Retinal pigment epithelial cell (primary cell): ENCODE data around the gene KRT84.

ENCODE experiments used
- DNase-seq: peaks from one replicate; pipeline ENCODE4 v3.0.0-alpha.2; 2010; ENCODE audit warnings: low read depth
- H3K4me3 ChIP-seq: 2 replicates; pipeline ENCODE4 v1.5.1; 2011; ENCODE audit warnings: mild to moderate bottlenecking, low read length, control low read depth, moderate library complexity
- TF ChIP-seq, protein P1 (sequence below): conservative IDR thresholded peaks from 2 replicates; pipeline ENCODE4 v1.5.1; 2011; ENCODE audit warnings: low read depth, low read length, control low read depth, inconsistent platforms

The KRT84 gene

DNA sequence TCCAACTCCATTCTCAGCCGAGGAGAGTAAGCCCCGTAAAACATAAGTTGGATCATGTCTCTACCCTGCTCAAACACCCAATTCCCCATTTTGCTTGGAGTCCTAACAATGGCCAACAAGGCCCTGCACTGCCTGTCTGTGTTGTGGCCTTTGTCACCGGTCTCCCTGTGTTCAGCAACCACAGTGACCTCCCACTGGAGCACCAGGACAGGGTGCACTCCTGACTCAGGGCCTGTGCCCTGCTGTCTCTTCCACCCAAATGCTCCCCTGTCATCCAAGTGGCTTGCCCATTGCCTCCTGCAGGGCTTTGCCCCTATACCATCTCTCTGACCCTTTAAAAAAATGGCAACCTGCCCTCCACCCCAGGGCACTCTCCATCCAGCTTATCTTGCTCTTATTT, 13.7 kb downstream of the KRT84 start:
- TF ChIP-seq, protein P1, sequence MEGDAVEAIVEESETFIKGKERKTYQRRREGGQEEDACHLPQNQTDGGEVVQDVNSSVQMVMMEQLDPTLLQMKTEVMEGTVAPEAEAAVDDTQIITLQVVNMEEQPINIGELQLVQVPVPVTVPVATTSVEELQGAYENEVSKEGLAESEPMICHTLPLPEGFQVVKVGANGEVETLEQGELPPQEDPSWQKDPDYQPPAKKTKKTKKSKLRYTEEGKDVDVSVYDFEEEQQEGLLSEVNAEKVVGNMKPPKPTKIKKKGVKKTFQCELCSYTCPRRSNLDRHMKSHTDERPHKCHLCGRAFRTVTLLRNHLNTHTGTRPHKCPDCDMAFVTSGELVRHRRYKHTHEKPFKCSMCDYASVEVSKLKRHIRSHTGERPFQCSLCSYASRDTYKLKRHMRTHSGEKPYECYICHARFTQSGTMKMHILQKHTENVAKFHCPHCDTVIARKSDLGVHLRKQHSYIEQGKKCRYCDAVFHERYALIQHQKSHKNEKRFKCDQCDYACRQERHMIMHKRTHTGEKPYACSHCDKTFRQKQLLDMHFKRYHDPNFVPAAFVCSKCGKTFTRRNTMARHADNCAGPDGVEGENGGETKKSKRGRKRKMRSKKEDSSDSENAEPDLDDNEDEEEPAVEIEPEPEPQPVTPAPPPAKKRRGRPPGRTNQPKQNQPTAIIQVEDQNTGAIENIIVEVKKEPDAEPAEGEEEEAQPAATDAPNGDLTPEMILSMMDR = no peak
- DNase-seq = no peak
- no peak overlapping the region for H3K4me3 ChIP-seq

DNA sequence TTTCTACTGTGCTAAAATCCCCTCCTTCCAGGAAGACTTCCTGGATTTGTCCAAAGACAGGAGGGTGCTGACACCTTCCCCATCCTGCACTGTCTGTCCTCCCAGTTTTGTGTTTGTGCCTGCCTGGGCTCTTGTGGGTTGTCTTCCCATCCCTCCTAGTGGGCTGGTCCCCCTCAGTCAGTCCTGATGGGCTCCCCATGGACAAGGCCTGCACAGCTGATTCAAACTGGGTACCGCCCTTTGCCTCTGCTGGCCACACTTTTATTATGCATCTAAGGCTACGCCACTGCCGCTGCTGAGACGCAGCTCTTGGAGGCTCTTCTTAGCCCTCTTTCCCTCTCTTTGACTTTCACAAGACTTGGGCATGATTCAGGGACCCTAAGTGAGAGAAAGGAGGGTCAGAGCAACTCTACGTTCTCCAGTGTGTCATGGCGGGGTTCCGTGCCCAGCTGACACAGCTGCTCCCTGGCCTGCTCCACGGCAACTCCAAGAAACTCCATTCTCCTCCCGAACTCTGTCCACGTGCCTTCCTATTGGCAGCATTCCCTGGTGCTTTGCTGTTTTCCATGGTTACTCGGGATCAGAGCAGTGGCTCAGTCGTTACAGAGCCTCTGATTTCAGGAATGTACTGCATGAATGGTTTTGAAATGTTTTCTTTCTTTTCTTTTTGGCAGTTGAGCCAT, 14.4 kb downstream of the KRT84 start:
- no peak overlapping the region for H3K4me3 ChIP-seq
- TF ChIP-seq, protein P1 = no peak
- DNase-seq = peak; percentile 72

DNA sequence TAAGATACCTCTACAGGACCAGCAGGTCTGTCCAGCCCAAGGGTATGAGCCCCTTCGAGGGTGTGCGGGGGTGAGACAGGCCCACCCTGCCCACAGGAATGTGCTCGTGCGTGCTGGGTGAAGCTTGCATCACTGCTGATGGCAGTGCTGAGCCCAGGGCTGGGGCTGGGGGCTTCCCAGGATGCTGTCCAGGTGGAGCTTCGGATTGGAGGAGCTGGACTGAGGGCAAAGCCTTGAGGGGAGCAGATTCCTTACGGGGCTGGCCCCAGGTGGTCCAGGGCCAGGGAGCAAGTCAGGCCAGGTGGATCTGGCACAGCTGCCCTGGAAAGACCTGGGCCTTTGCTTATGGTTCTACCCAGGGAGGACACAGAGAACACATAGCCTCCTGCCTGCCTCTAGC, 15.6 kb downstream of the KRT84 start:
- no peak for DNase-seq
- TF ChIP-seq, protein P1 = no peak
- no peak overlapping the region for H3K4me3 ChIP-seq

DNA sequence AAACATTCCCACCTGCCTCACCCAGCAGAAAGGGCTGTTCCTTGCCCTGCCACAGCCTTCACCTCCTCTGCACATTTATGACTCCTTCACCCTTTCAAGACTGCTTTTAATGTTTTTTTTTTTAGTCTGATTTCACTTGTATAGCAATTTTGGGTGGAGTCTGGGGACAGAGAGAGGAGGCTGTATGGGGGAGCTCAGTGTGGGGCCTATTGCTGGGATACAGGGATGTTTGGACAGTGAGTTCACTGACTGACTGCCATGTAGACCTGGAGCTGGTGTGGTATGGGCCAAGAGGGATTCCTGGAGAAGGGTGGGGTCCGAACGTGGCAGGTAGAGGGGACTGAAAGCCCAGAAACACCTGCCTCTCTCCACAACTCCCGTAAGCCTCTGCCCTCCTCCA, 16.2 kb downstream of the KRT84 start:
- no peak overlapping the region for H3K4me3 ChIP-seq
- TF ChIP-seq, protein P1 = no peak
- DNase-seq = no peak

DNA sequence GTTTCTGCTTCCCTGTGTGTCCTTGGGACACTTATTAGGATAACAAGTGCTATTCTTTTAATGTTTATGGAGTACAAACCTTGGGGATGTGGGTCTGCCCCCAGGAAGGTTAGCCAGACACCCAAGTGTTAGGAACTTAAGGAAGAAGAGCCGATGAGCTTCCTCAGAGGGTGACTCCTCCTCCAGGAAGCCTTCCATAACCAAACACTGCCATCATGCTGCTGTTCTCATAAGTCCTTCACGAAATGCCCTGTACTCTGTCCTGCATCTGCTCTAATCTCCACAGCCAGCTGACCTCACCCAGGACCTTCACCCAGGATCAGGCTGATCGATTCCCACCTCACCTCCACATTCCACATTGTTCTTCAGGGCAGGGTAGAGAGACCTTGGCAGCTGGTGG, 16.9 kb downstream of the KRT84 start:
- no peak for DNase-seq
- H3K4me3 ChIP-seq = no peak overlapping the region
- TF ChIP-seq, protein P1 = no peak

DNA sequence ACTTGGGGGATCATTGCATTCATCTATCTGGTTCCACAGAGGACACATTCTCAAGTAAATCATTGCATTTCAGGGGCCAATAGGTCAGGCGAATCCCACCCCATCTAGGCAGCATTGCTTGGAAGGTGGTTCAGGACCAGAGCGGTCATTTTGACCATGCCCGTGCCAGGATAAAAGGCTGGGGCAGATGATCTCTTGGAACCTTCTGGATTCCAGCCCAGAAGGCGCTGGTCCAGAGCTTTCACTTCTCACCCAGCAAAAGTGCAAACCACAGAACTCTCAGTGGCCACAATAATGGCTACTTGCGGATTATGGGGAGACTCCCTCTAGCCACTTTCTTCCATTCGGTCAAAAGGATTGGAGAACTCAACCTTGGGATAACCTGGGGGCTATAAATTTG, 17.6 kb downstream of the KRT84 start:
- DNase-seq = no peak
- TF ChIP-seq, protein P1 = no peak
- H3K4me3 ChIP-seq = no peak overlapping the region

DNA sequence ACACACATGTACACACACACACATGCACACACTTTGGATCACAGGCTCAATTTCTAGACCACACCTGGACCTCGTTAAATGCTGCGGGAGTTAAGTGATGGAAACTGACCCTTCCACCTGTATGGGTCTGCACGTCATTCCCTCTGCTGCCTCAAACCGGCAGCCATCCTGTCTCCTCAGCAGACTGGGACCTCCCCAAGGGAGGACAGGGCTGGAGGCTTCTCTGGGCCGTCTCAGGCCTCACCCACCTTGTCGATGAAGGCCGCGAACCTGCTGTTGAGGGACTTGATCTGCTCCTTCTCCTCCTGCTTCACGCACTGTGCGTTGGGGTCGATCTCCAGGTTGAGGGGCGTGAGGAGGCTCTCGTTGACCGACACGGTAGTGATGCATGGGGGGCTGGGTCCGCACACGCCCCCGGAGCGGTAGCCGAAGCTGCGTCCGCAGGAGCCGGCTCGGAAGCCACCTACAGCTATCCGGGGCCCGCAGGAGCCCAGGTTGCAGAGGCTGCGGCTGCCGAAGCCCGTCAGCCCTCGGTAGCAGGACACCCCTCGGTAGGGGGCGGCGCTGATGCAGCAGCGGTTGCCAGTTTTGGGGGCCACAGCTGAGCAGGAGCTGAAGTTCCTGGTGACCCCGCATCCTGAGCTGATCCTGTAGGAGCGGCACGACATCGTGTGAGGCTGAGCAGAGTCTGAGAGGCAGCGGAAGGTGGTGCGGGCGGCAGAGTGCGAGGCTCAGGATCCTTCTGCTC, 18.5 kb downstream of the KRT84 start, which contains the start of gene KRT85:
Gene KRT85 (minus strand): TSS at position 744 of the 748 bp plus-strand sequence. CDS start 76 bp downstream, at position 668.
- no peak for DNase-seq
- no peak within 1 kb of the TSS for H3K4me3 ChIP-seq
- TF ChIP-seq, protein P1 = no peak
